IMR-90 (cell line): ENCODE measurements around the gene SBK3. TPM values are rescaled to one million over a fixed set of nuclear protein-coding genes. Genes with fewer than 3 reads are reported as not detected.
A peak's percentile ranks its signal among the peaks of the same experiment; 100 is the strongest.

Experiments used
- ATAC-seq: fragments of 200-7000 bp; cut with Tn5 transposase; 2 replicates; pipeline ENCODE4 v1.9.1; 2020; ENCODE audit warnings: low read depth, mild to moderate bottlenecking, moderate library complexity
- BruUV-seq: library from RNA; stranded (reverse); fragments of 400-500 nt; replicated peaks from 2 replicates; lab custom pipeline; 2021; lab: Mats Ljungman, UMichigan
- CTCF ChIA-PET: fragments of 300-600 bp; formaldehyde crosslinking; extraction: SDS; loops from one replicate; lab custom pipeline; 2021; ENCODE audit warnings: antibody characterized with exemption; lab: Yijun Ruan, JAX
- POLR2A ChIA-PET: fragments of 300-600 bp; sonication (Branson Sonifier 250); formaldehyde crosslinking; loops from one replicate; lab custom pipeline; 2022; ENCODE audit warnings: antibody characterized with exemption; ENCODE audit not compliant: unreplicated experiment; lab: Charles Lee
- DNase-seq: peaks from one replicate; pipeline ENCODE4 v3.0.0; 2013
- H2AFZ ChIP-seq: replicated peaks from 2 replicates; pipeline ENCODE3; 2013; ENCODE audit warnings: low read length, mild to moderate bottlenecking; ENCODE audit not compliant: poor library complexity
- H2AK5ac ChIP-seq: 2 replicates; pipeline ENCODE4 v1.6.1; 2013; ENCODE audit warnings: low read depth, low read length, inconsistent platforms
- H2AK9ac ChIP-seq: replicated peaks from 2 replicates; pipeline ENCODE3; 2013; ENCODE audit warnings: mild to moderate bottlenecking, low read depth, low read length, moderate library complexity; ENCODE audit not compliant: poor library complexity
- H2BK120ac ChIP-seq: 2 replicates; pipeline ENCODE4 v1.6.1; 2013; ENCODE audit warnings: low read depth, low read length, inconsistent platforms
- H2BK15ac ChIP-seq: 3 replicates; pipeline ENCODE4 v1.6.1; 2013; ENCODE audit warnings: low read depth, low read length, inconsistent platforms
- H2BK20ac ChIP-seq: 2 replicates; pipeline ENCODE4 v1.6.1; 2013; ENCODE audit warnings: low read depth, mild to moderate bottlenecking, inconsistent platforms, low read length, moderate library complexity
- H2BK5ac ChIP-seq: 2 replicates; pipeline ENCODE4 v1.6.1; 2013; ENCODE audit warnings: mild to moderate bottlenecking, low read depth, low read length, inconsistent platforms; ENCODE audit not compliant: poor library complexity, severe bottlenecking
- H3K14ac ChIP-seq: replicated peaks from 2 replicates; pipeline ENCODE4 v1.6.1; 2013; ENCODE audit warnings: low read depth, low read length, inconsistent platforms
- H3K18ac ChIP-seq: 2 replicates; pipeline ENCODE4 v1.6.1; 2013; ENCODE audit warnings: low read depth, low read length, control low read depth
- H3K23ac ChIP-seq: 2 replicates; pipeline ENCODE4 v1.6.1; 2013; ENCODE audit warnings: low read depth, low read length, inconsistent platforms
- H3K27ac ChIP-seq: 2 replicates; pipeline ENCODE4 v1.5.1; 2013; ENCODE audit warnings: mild to moderate bottlenecking, control low read depth, low read length; ENCODE audit not compliant: insufficient read depth
- H3K27me3 ChIP-seq: 2 replicates; pipeline ENCODE4 v1.6.1; 2013; ENCODE audit warnings: low read length; ENCODE audit not compliant: control insufficient read depth, insufficient read depth
- H3K36me3 ChIP-seq: 2 replicates; pipeline ENCODE4 v1.6.1; 2013; ENCODE audit warnings: low read length, mixed read lengths; ENCODE audit not compliant: control insufficient read depth, insufficient read depth
- H3K4ac ChIP-seq: 2 replicates; pipeline ENCODE4 v1.6.1; 2013; ENCODE audit warnings: low read depth, low read length, inconsistent platforms
- H3K4me1 ChIP-seq: 2 replicates; pipeline ENCODE4 v1.6.1; 2013; ENCODE audit warnings: low read length, mixed read lengths; ENCODE audit not compliant: control insufficient read depth, insufficient read depth
- H3K4me2 ChIP-seq: 2 replicates; pipeline ENCODE4 v1.6.1; 2013; ENCODE audit warnings: low read depth, mild to moderate bottlenecking, control low read depth, low read length, moderate library complexity
- H3K4me3 ChIP-seq: 2 replicates; pipeline ENCODE4 v1.5.1; 2013; ENCODE audit warnings: low read depth, mild to moderate bottlenecking, control low read depth, low read length, moderate library complexity; ENCODE audit not compliant: insufficient read depth
- H3K56ac ChIP-seq: 2 replicates; pipeline ENCODE4 v1.6.1; 2013; ENCODE audit warnings: low read length, inconsistent platforms; ENCODE audit not compliant: insufficient read depth; ENCODE audit errors: extremely low read depth
- H3K79me1 ChIP-seq, 2 experiments: 2 replicates each; pipeline ENCODE4 v1.6.1; 2013; ENCODE audit warnings: low read length in 2 of 2, inconsistent platforms in 1 of 2, low read depth in 1 of 2
- H3K9ac ChIP-seq: 2 replicates; pipeline ENCODE4 v1.6.1; 2013; ENCODE audit warnings: low read depth, low read length, control low read depth
- H3K9me1 ChIP-seq: 2 replicates; pipeline ENCODE4 v1.6.1; 2013; ENCODE audit warnings: low read length, inconsistent platforms; ENCODE audit not compliant: insufficient read depth
- H3K9me3 ChIP-seq: 2 replicates; pipeline ENCODE4 v1.6.1; 2013; ENCODE audit warnings: low read length; ENCODE audit not compliant: control insufficient read depth, insufficient read depth
- H4K20me1 ChIP-seq: 2 replicates; pipeline ENCODE4 v1.6.1; 2013; ENCODE audit warnings: low read length, inconsistent platforms; ENCODE audit not compliant: insufficient read depth
- H4K5ac ChIP-seq: 2 replicates; pipeline ENCODE4 v1.6.1; 2013; ENCODE audit warnings: mild to moderate bottlenecking, low read depth, low read length, control low read depth
- H4K8ac ChIP-seq, 2 experiments: 2 replicates each; pipeline ENCODE4 v1.6.1; 2013; ENCODE audit warnings: low read depth in 2 of 2, low read length in 2 of 2, control low read depth in 1 of 2, inconsistent platforms in 1 of 2
- H4K91ac ChIP-seq: 2 replicates; pipeline ENCODE4 v1.6.1; 2013; ENCODE audit warnings: low read depth, low read length, inconsistent platforms; ENCODE audit not compliant: insufficient read depth
- MAFK ChIP-seq: IDR thresholded peaks from 2 replicates; pipeline ENCODE4 v1.6.1; 2012; ENCODE audit warnings: low read depth, low read length, improper control_type of control experiment
- RCOR1 ChIP-seq: IDR thresholded peaks from 2 replicates; pipeline ENCODE4 v1.6.1; 2012; ENCODE audit warnings: mild to moderate bottlenecking, low read length, improper control_type of control experiment; ENCODE audit not compliant: insufficient replicate concordance
- WGBS, 2 experiments: methylation state at CpG; one replicate each; pipeline versions ENCODE4 v1.1.5 to v1.1.7; 2013; ENCODE audit warnings: missing lambda C conversion rate in 2 of 2; ENCODE audit not compliant: insufficient read length in 1 of 2; ENCODE audit errors: extremely low coverage in 2 of 2; 5-methylcytosine and 5-hydroxymethylcytosine counted together
- dilution Hi-C: fragments of 300-500 bp; cut with HindIII; formaldehyde crosslinking; loops from one replicate; pipeline ENCODE4 v1.14.3; 2018; ENCODE audit warnings: low sequenced_read_pairs; ENCODE audit not compliant: unreplicated experiment
- in situ Hi-C: fragments of 300-500 bp; cut with MboI; formaldehyde crosslinking; loops from 3 replicates; pipeline ENCODE4 v1.14.3; 2019; ENCODE audit warnings: low sequenced_read_pairs, inconsistent platforms, mixed read lengths
- intact Hi-C: fragments of 100-400 bp; cut with micrococcal nuclease; formaldehyde crosslinking; loops from 2 replicates; pipeline ENCODE4 v1.10.0; 2022
- polyA plus RNA-seq, 3 experiments: library from polyadenylated mRNA; depleted of rRNA; stranded (reverse); fragments of >200 nt; gene quantifications; 2 replicates each; pipeline ENCODE4 v1.2.3, GENCODE V29; 2012; ENCODE audit warnings: low replicate concordance in 1 of 3
- total RNA-seq: library from RNA; depleted of rRNA; stranded (reverse); fragments of >200 nt; gene quantifications from 2 replicates; pipeline ENCODE4 v1.2.3, GENCODE V29; 2012; rRNA removed

The SBK3 gene
- total and polyA plus RNA-seq, 2 of the 4 experiments (the other 2 are of a cell fraction) = 0.05 to 0.18 TPM

GRCh38 chr19:55492362-55492944 lies 52.9 kb downstream of the SBK3 start (continued):
- no peak for TF ChIP-seq RCOR1

DNA sequence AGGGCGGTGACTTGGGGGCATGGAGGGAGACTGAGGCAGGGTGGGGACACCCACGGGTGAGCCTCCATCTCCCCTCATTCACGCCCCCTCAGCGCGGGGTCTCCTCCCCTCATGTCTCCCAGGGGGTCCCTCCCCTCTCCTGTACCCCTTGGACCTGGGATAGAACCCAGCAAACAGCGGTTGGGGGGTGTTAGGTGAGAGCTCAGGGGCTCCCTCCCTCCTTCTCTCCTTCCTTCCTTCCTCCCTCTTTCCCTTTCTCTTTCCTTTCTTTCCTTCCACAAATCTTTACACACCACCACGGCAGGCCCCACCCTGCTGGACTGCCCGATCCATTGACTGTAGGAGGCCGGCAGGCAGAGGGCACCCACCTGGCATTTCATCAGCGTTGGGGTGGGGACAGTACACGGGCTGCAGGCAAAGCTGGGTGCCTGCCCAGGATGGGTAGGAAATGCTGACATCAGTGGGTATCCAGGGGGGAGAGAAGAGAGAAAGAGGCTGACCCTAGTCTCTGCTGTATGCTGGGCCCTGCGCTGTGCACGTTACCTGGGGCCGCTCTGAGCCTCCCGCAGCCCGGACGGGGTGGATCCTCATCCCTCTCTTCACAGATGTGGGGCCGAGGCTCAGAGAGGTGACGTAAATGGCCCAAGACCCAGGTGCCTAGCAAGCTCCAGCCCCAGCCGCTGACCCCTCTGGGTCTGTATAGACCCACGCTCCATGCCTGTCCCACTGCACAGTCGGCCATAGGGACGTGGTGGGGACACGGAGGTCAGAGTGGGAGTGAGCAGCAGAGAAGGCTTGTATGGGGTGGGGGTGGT lies 53.6 kb downstream of the SBK3 start:
- in situ Hi-C loops (loop anchor here (25.0 kb wide), 1 partner anchor 1029 kb away; the partner anchor contains the start of genes CDC42EP5 and LENG9), intact Hi-C loops (no loop called here), dilution Hi-C loops (no loop called here)
- Histone ChIP-seq H4K8ac (no peak overlapping the region), H2BK120ac (no peak overlapping the region), H2AK5ac (peak overlapping the region; percentile 32), H3K4me3 (no peak overlapping the region), H3K56ac (no peak overlapping the region), H3K27ac (no peak overlapping the region), H3K9ac (no peak overlapping the region), H4K5ac (no peak overlapping the region), H3K27me3 (no peaks in the 10 kb centered on the region), H2AK9ac (peak overlapping the region; percentile 61), H3K23ac (no peak overlapping the region), H3K9me3 (no peaks in the 10 kb centered on the region), H3K18ac (no peak overlapping the region), H2BK5ac (no peak overlapping the region), H3K14ac (no peak overlapping the region), H3K4me2 (no peak overlapping the region), H3K4ac (peak overlapping the region; percentile 35; the same call in 1 of the 2 replicates), H3K9me1 (peaks cover 3% of the 10 kb centered on the region), H4K20me1 (0 out of 2 replicates have a peak, but pooled peaks cover 4% of the 10 kb centered on the region), H2AFZ (no peak overlapping the region), H2BK15ac (no peak overlapping the region; the same call in 2 of the 3 replicates), H4K91ac (no peak overlapping the region), H3K4me1 (peaks cover 35% of the 10 kb centered on the region), H3K79me1 (peaks cover 0 to 25% of the 10 kb centered on the region in 2 experiments), H2BK20ac (no peak overlapping the region), H3K36me3 (0 out of 2 replicates have a peak, but pooled peaks cover 2% of the 10 kb centered on the region)
- ChIA-PET CTCF (interaction anchor here (1.0 to 3.1 kb wide), 2 partner anchors 12 kb away, joined by 3 to 16 read pairs; no protein-coding TSS in a partner anchor), POLR2A (interaction anchor here (0.5 kb wide), 1 partner anchor 132 kb away, joined by 10 read pairs; the partner anchor contains the start of gene ZNF784)
- ATAC-seq (no peak), DNase-seq (no peak)
- WGBS, 2 experiments = 20 to 100% methylated on average over 1 of the region's 24 CpGs
- BruUV-seq = no TSS peak
- no peak for TF ChIP-seq MAFK

Other genes with a start within 250 kb of the SBK3 start
- not detected in 2 replicates for gene TMEM150B, start 220.2 kb downstream of the SBK3 start, total RNA-seq
- gene TMEM150B, start 220.2 kb downstream of the SBK3 start, polyA plus RNA-seq (2012; rRNA removed) = not detected in 2 replicates
- gene KMT5C, start 205.7 kb downstream of the SBK3 start, total RNA-seq = 1.8 and 1.9 TPM in 2 replicates
- gene KMT5C, start 205.7 kb downstream of the SBK3 start, polyA plus RNA-seq (2012; rRNA removed) = 5.9 and 6.9 TPM in 2 replicates
- not detected in 2 replicates for gene COX6B2, start 190.8 kb downstream of the SBK3 start, total RNA-seq
- 0.19 and 0.39 TPM in 2 replicates for gene COX6B2, start 190.8 kb downstream of the SBK3 start, polyA plus RNA-seq (2012; rRNA removed)
- not detected in 2 replicates for gene GARIN5B, start 182.3 kb downstream of the SBK3 start, total RNA-seq
- gene GARIN5B, start 182.3 kb downstream of the SBK3 start, polyA plus RNA-seq (2012; rRNA removed) = not detected in 2 replicates
- 14.3 and 15.6 TPM in 2 replicates for gene IL11, start 175.1 kb downstream of the SBK3 start, total RNA-seq
- 33.6 and 38.9 TPM in 2 replicates for gene IL11, start 175.1 kb downstream of the SBK3 start, polyA plus RNA-seq (2012; rRNA removed)
- gene TMEM190, start 168.7 kb downstream of the SBK3 start, total RNA-seq = not detected in 2 replicates
- gene TMEM190, start 168.7 kb downstream of the SBK3 start, polyA plus RNA-seq (2012; rRNA removed) = 1.4 and 1.6 TPM in 2 replicates
- gene TMEM238, start 161.3 kb downstream of the SBK3 start, total RNA-seq = not detected in 2 replicates
- gene TMEM238, start 161.3 kb downstream of the SBK3 start, polyA plus RNA-seq (2012; rRNA removed) = not detected in 2 replicates
- 386 and 998 TPM in 2 replicates for gene RPL28, start 159.6 kb downstream of the SBK3 start, total RNA-seq
- gene RPL28, start 159.6 kb downstream of the SBK3 start, polyA plus RNA-seq (2012; rRNA removed) = 1,428 and 1,693 TPM in 2 replicates
- 69.5 and 74.4 TPM in 2 replicates for gene UBE2S, start 137.8 kb downstream of the SBK3 start, total RNA-seq
- gene UBE2S, start 137.8 kb downstream of the SBK3 start, polyA plus RNA-seq (2012; rRNA removed) = 104 and 177 TPM in 2 replicates
- gene SHISA7, start 102.2 kb downstream of the SBK3 start, total RNA-seq = not detected in 2 replicates
- 0.03 TPM in 1 of 2 replicates, not detected in the other for gene SHISA7, start 102.2 kb downstream of the SBK3 start, polyA plus RNA-seq (2012; rRNA removed)
- gene ISOC2, start 83.9 kb downstream of the SBK3 start, total RNA-seq = 46.7 and 56.1 TPM in 2 replicates
- gene ISOC2, start 83.9 kb downstream of the SBK3 start, polyA plus RNA-seq (2012; rRNA removed) = 82.1 and 119 TPM in 2 replicates
- not detected in 2 replicates for gene C19orf85, start 80.8 kb downstream of the SBK3 start, total RNA-seq
- gene C19orf85, start 80.8 kb downstream of the SBK3 start, polyA plus RNA-seq (2012; rRNA removed) = not detected in 2 replicates
- 0.18 and 0.28 TPM in 2 replicates for gene ZNF628, start 68.9 kb downstream of the SBK3 start, total RNA-seq
- gene ZNF628, start 68.9 kb downstream of the SBK3 start, polyA plus RNA-seq (2012; rRNA removed) = 1.9 and 2.6 TPM in 2 replicates
- gene NAT14, start 60.4 kb downstream of the SBK3 start, total RNA-seq = 4.3 and 7.2 TPM in 2 replicates
- 40.9 and 41.2 TPM in 2 replicates for gene NAT14, start 60.4 kb downstream of the SBK3 start, polyA plus RNA-seq (2012; rRNA removed)
- 1.4 and 1.7 TPM in 2 replicates for gene SSC5D, start 57.1 kb downstream of the SBK3 start, total RNA-seq
- 14.1 and 19.1 TPM in 2 replicates for gene SSC5D, start 57.1 kb downstream of the SBK3 start, polyA plus RNA-seq (2012; rRNA removed)
- not detected in 2 replicates for gene SBK2, start 8.4 kb downstream of the SBK3 start, total RNA-seq
- 0.30 and 0.48 TPM in 2 replicates for gene SBK2, start 8.4 kb downstream of the SBK3 start, polyA plus RNA-seq (2012; rRNA removed)
- 0.54 and 0.83 TPM in 2 replicates for gene ZNF579, start 35.3 kb upstream of the SBK3 start, total RNA-seq
- 9.0 and 10.7 TPM in 2 replicates for gene ZNF579, start 35.3 kb upstream of the SBK3 start, polyA plus RNA-seq (2012; rRNA removed)
- gene FIZ1, start 54.0 kb upstream of the SBK3 start, total RNA-seq = 0.83 and 1.3 TPM in 2 replicates
- gene FIZ1, start 54.0 kb upstream of the SBK3 start, polyA plus RNA-seq (2012; rRNA removed) = 5.5 and 5.9 TPM in 2 replicates
- 2.3 and 2.8 TPM in 2 replicates for gene ZNF524, start 54.7 kb upstream of the SBK3 start, total RNA-seq
- 6.6 and 8.0 TPM in 2 replicates for gene ZNF524, start 54.7 kb upstream of the SBK3 start, polyA plus RNA-seq (2012; rRNA removed)
- gene ZNF865, start 60.1 kb upstream of the SBK3 start, total RNA-seq = under 0.01 TPM in 2 replicates
- 4.6 and 6.3 TPM in 2 replicates for gene ZNF865, start 60.1 kb upstream of the SBK3 start, polyA plus RNA-seq (2012; rRNA removed)
- 2.5 TPM in 2 replicates for gene ZNF784, start 79.0 kb upstream of the SBK3 start, total RNA-seq
- gene ZNF784, start 79.0 kb upstream of the SBK3 start, polyA plus RNA-seq (2012; rRNA removed) = 3.7 and 4.1 TPM in 2 replicates
- gene ZNF580, start 95.5 kb upstream of the SBK3 start, total RNA-seq = 1.4 and 1.7 TPM in 2 replicates
- gene ZNF580, start 95.5 kb upstream of the SBK3 start, polyA plus RNA-seq (2012; rRNA removed) = 36.9 and 44.4 TPM in 2 replicates
- gene ZNF581, start 98.1 kb upstream of the SBK3 start, total RNA-seq = 9.7 and 10.0 TPM in 2 replicates
- gene ZNF581, start 98.1 kb upstream of the SBK3 start, polyA plus RNA-seq (2012; rRNA removed) = 21.9 and 24.5 TPM in 2 replicates
- gene CCDC106, start 102.7 kb upstream of the SBK3 start, total RNA-seq = 2.2 and 2.3 TPM in 2 replicates
- 13.6 and 15.0 TPM in 2 replicates for gene CCDC106, start 102.7 kb upstream of the SBK3 start, polyA plus RNA-seq (2012; rRNA removed)
- 96.1 and 120 TPM in 2 replicates for gene U2AF2, start 109.5 kb upstream of the SBK3 start, total RNA-seq
- 260 and 303 TPM in 2 replicates for gene U2AF2, start 109.5 kb upstream of the SBK3 start, polyA plus RNA-seq (2012; rRNA removed)
- gene EPN1, start 129.7 kb upstream of the SBK3 start, total RNA-seq = 19.0 and 21.9 TPM in 2 replicates
- gene EPN1, start 129.7 kb upstream of the SBK3 start, polyA plus RNA-seq (2012; rRNA removed) = 122 and 127 TPM in 2 replicates
- not detected in 2 replicates for gene NLRP9, start 192.9 kb upstream of the SBK3 start, total RNA-seq
- gene NLRP9, start 192.9 kb upstream of the SBK3 start, polyA plus RNA-seq (2012; rRNA removed) = not detected in 2 replicates
- not detected in 2 replicates for gene RFPL4A, start 213.6 kb upstream of the SBK3 start, total RNA-seq
- 0.07 TPM in 1 of 2 replicates, not detected in the other for gene RFPL4A, start 213.6 kb upstream of the SBK3 start, polyA plus RNA-seq (2012; rRNA removed)
- not detected in 2 replicates for gene RFPL4AL1, start 223.6 kb upstream of the SBK3 start, total RNA-seq
- gene RFPL4AL1, start 223.6 kb upstream of the SBK3 start, polyA plus RNA-seq (2012; rRNA removed) = not detected in 2 replicates